Smooth muscle cell (in vitro differentiated cells): Measurements from ENCODE around the gene TAS1R1. TPM values are rescaled to one million over a fixed set of nuclear protein-coding genes. Genes with fewer than 3 reads are reported as not detected.

Experiments
- DNase-seq: peaks from one replicate; lab custom pipeline; 2025; ENCODE audit not compliant: unreplicated experiment; lab: John Stamatoyannopoulos, UW
- H2AFZ ChIP-seq: fragments of 200-600 bp; sonication (generic); 2 replicates; pipeline ENCODE4 v1.6.0; 2016; ENCODE audit warnings: antibody characterized with exemption, low read depth, mild to moderate bottlenecking
- H3F3A ChIP-seq: fragments of 200-600 bp; sonication (generic); 2 replicates; pipeline ENCODE4 v1.6.0; 2017; ENCODE audit warnings: antibody characterized with exemption, low read depth
- H3K27ac ChIP-seq: fragments of 200-600 bp; sonication (generic); 2 replicates; pipeline ENCODE4 v1.5.1; 2016; ENCODE audit warnings: low read depth, mild to moderate bottlenecking
- H3K27me3 ChIP-seq: fragments of 200-600 bp; sonication (generic); 2 replicates; pipeline ENCODE4 v1.6.1; 2016; ENCODE audit warnings: low read depth, mild to moderate bottlenecking
- H3K36me3 ChIP-seq: fragments of 200-600 bp; sonication (generic); 2 replicates; pipeline ENCODE4 v1.5.1; 2016; ENCODE audit warnings: low read depth
- H3K4me1 ChIP-seq: fragments of 200-600 bp; sonication (generic); 2 replicates; pipeline ENCODE4 v1.5.1; 2016; ENCODE audit warnings: low read depth
- H3K4me2 ChIP-seq: fragments of 200-600 bp; sonication (generic); 2 replicates; pipeline ENCODE4 v1.6.0; 2016; ENCODE audit warnings: mild to moderate bottlenecking
- H3K4me3 ChIP-seq: fragments of 200-600 bp; sonication (generic); 2 replicates; pipeline ENCODE4 v1.5.1; 2016; ENCODE audit warnings: mild to moderate bottlenecking
- H3K79me2 ChIP-seq: fragments of 200-600 bp; sonication (generic); 2 replicates; pipeline ENCODE4 v1.6.0; 2016; ENCODE audit warnings: low read depth, mild to moderate bottlenecking
- H3K9ac ChIP-seq: fragments of 200-600 bp; sonication (generic); 2 replicates; pipeline ENCODE4 v1.6.0; 2016; ENCODE audit warnings: low read depth
- H3K9me3 ChIP-seq: fragments of 200-600 bp; sonication (generic); replicated peaks from 2 replicates; pipeline ENCODE4 v1.5.1; 2016; ENCODE audit warnings: low read depth
- H4K20me1 ChIP-seq: fragments of 200-600 bp; sonication (generic); 2 replicates; pipeline ENCODE4 v1.6.0; 2016; ENCODE audit warnings: low read depth
- CTCF ChIP-seq: fragments of 200-600 bp; sonication (generic); IDR thresholded peaks from 2 replicates; pipeline ENCODE4 v1.5.1; 2017; ENCODE audit warnings: borderline replicate concordance, mild to moderate bottlenecking, antibody characterized with exemption; ENCODE audit not compliant: insufficient read depth, poor library complexity, severe bottlenecking
- WGBS: methylation state at CpG from one replicate; pipeline ENCODE4 v1.1.7; 2016; ENCODE audit warnings: low lambda C conversion rate; 5-methylcytosine and 5-hydroxymethylcytosine counted together
- polyA plus RNA-seq: library from polyadenylated mRNA; unstranded; fragments of >200 nt; fragmentation: Nextera tagmentation; extraction: Ambion mirVana; gene quantifications from 2 replicates; pipeline ENCODE4 v1.2.1, GENCODE V29; 2016
- total RNA-seq: library from RNA; depleted of rRNA; stranded (reverse); fragments of >200 nt; gene quantifications from 2 replicates; pipeline ENCODE4 v1.2.3, GENCODE V29; 2014

Gene TAS1R1
- total and polyA plus RNA-seq, 2 experiments from 2014 or later: 0.27 TPM; not detected in 1

GRCh38 chr1:6601049-6601922 is 46.2 kb downstream of the TAS1R1 start:
- Histone ChIP-seq H3K27ac (peak overlapping the region; percentile 100), H3K4me2 (peak overlapping the region; percentile 92), H3K4me1 (peaks cover 28% of the 10 kb centered on the region), H3K27me3 (no peaks in the 10 kb centered on the region), H3K9ac (peak overlapping the region; percentile 86), H3F3A (peaks cover 22% of the 10 kb centered on the region), H3K4me3 (peak overlapping the region; percentile 67), H3K79me2 (peaks cover 44% of the 10 kb centered on the region), H2AFZ (no peak overlapping the region), H3K36me3 (no peaks in the 10 kb centered on the region), H4K20me1 (peaks cover 56% of the 10 kb centered on the region), H3K9me3 (no peaks in the 10 kb centered on the region)
- 1% methylated on average over 40 of the region's 40 CpGs for WGBS
- peak; percentile 19 for DNase-seq
- TF ChIP-seq CTCF: no peak

GRCh38 chr1:6601923-6602668 is 47.0 kb downstream of the TAS1R1 start:
- under 1% methylated on average over 93 of the region's 103 CpGs for WGBS
- Histone ChIP-seq H3K4me1 (peaks cover 28% of the 10 kb centered on the region), H3K79me2 (peaks cover 39% of the 10 kb centered on the region), H3F3A (peaks cover 22% of the 10 kb centered on the region), H3K36me3 (no peaks in the 10 kb centered on the region), H3K4me2 (peak overlapping the region; percentile 92), H3K4me3 (peak overlapping the region; percentile 67), H2AFZ (peak overlapping the region; percentile 51), H3K27ac (peak overlapping the region; percentile 100), H4K20me1 (peaks cover 48% of the 10 kb centered on the region), H3K9me3 (no peaks in the 10 kb centered on the region), H3K9ac (peak overlapping the region; percentile 86), H3K27me3 (no peaks in the 10 kb centered on the region)
- no peak for TF ChIP-seq CTCF
- no peak for DNase-seq

GRCh38 chr1:6602669-6603237 is 47.6 kb downstream of the TAS1R1 start, which contains the start of gene KLHL21:
Gene KLHL21, minus strand, starts transcription at chr1:6602869. Its CDS starts 52 bp downstream, at chr1:6602817.
- Histone ChIP-seq H3K4me2 (peak within 1 kb of the TSS; percentile 92), H3K4me1 (peaks cover 28% of the 10 kb centered on the region), H2AFZ (peak within 1 kb of the TSS; percentile 77), H3K9me3 (no peaks in the 10 kb centered on the region), H3K27me3 (no peaks in the 10 kb centered on the region), H3K79me2 (peaks cover 37% of the 10 kb centered on the region), H3K9ac (peak within 1 kb of the TSS; percentile 96), H4K20me1 (peaks cover 41% of the 10 kb centered on the region), H3K4me3 (peak within 1 kb of the TSS; percentile 67), H3F3A (peaks cover 22% of the 10 kb centered on the region), H3K27ac (peak within 1 kb of the TSS; percentile 100), H3K36me3 (no peaks in the 10 kb centered on the region)
- peak; percentile 78 for DNase-seq
- no peak for TF ChIP-seq CTCF
- under 1% methylated on average over 49 of the region's 84 CpGs for WGBS
